ENCODE measurements around the gene IQCH. TPM values are rescaled to one million over a fixed set of nuclear protein-coding genes. Genes with fewer than 3 reads are reported as not detected.
A peak's percentile ranks its signal among the peaks of the same experiment; 100 is the strongest.
"Not testable (repeated sequence)": the region's sequence is repeated elsewhere in the genome, so short reads cannot be mapped to it uniquely, and the experiment has no call there.

Gene IQCH
- polyA plus RNA-seq, 1 donor = 0.53 TPM

DNA sequence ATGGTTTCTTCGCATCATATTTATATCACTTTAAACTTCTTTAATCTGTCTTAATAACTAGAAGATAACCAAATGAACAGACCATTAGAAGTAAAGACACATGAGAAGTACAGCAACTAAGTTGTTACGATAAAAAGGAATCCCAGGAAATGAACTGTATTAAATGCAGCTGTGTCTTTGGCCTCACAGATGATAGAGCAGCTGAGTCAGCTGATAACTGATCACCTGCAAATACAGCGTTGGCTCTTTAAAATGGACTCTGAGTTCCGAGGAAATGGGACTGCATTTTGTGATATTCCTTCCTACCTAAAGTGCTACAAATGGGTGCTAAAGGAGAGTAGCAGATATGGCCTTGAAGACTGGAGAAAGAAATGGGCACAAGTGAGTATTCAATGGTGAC, 145.3 kb downstream of the IQCH start:
- no peak for DNase-seq

DNA sequence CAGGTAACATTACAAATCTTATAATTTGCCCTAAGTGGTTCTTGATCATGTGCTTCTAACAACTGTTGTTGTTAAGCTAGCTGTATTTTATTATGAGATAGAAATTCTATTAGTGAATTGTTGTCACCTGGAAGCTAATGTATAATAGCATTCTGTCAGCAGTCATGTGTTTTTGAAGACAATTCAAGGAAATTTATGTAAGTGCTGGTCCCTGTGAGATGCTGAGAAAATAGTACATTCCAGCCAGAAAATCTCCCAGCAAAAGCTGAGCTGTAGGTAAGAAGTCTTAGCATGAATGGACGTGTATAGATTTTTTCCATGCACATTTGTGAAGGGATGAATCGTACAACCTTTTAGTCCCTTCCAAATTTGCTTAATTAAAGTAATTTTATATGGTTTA, 146.3 kb downstream of the IQCH start:
- no peak for DNase-seq

DNA sequence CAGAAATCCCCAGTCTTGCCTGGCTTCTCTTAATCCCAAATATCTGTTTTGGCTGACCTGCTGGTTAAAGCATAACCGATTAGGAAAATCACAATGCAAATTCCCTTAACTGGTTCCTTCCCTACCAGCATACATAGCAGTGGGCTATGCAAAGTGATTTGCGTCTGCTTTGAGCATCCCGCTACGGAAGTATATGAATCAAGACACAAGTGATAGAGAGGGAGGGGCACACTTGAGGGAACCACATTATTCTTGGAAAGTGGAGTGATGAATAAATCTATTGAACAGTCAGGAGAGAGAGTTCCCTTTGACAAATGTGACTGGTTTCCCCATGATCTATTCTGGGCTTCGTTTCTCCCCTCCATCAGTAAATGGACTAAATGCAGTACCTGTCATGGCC, 146.8 kb downstream of the IQCH start:
- DNase-seq = no peak

- DNase-seq = no peak
Measured at GRCh38 chr15:67403428-67404154, 149.0 kb downstream of the IQCH start.

DNA sequence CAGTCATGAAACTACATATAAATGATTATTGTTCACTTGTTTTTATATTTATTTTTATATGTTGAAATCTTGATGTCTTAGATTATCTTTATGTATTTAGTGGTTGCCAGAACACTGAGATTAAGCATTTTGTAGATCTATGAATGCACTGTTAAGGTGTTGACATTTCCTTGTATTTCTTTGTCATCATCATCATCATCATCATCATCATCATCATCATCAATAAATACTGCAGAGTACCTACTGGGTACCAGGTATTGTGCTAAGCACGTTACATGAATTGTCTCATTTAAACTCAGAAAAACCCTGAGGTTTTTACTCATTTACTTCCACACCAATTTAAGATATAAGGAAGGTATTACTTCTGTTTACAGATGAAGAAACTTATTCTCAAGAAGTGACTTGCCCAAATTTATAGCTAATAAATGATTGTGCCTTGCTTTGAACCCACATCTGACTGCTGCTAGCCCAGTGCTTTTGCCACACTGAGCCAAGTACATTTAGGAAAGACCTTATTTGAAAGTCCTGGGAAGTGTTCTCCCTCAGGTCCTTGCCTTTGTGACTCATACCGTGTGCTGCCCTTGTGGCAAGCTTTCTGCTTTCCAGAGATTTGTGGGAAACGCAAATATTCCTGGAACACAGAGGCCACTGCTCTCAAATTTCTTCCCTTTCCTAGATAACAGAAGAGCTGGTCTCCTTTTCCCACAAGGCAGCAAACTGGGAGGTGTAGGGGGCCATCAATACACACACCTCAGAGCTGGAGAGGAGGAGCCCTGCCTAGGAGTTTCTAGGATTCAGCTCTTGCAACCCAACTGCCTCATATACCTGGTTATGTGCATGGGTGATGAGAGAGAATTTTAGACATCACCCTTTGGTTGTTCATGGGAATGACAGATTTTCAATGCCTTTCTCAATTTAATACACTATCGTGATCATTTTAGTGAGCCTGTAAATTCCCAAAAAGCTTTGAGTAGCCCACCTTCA, 150.9 kb downstream of the IQCH start:
- no peak for DNase-seq

- DNase-seq = no peak
Measured at GRCh38 chr15:67406257-67406861, 151.8 kb downstream of the IQCH start.

DNA sequence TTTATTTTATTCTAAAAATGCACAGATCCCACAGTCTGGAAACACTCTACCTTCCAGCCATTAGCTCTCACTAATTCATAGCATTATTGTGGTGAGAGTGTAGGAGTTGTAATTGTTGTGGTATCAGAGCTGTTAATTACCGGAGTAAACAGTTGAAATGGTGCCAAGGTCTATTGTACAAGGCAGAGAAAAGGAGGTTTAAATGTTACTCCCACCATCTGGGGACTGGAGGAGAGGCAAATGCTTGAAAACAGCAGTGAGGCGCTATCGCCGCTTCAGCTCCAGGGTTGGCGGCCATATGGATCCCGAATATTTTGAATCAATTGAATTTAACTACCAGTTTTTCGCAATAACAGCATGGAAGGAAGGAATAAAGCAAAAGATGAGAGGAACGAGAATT, 153.2 kb downstream of the IQCH start:
- DNase-seq = no peak

DNA sequence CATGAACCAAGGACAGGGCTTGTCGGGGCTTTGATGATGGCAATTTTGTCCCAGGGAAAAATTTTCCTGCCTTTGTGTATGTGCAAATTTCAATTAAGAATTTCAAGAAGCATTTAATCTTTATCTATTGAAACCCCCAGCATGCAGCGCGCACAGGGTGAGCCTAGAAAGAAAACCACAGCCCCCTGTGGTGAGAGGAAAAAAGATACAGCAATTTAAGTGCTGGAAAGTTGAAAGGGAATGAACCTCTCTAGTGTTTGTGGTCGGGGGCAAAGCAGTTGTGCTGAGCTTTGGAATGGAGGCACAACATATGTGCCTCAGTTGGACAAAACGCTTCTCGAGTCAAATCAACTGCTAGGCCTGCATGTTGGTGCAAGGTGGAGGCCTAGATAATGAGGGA, 154.6 kb downstream of the IQCH start:
- no peak for DNase-seq

DNA sequence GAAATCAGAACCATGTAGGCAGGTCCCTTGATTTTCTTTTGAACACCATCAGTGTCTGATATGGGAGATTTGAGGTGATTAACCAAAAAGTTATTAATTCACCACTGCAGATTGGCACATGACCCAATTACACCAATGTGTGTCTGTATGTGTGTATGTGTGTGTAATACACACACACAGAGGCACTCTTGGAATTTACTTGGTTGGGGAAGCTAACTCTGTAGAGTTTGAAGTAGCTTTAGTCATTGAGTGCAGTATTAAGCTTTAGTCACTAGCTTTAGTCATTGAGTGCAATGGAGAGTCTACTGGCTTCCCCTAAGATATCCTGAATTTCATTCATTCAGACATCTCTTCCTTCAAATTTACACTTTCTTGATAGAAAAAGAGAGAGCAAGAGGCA, 156.9 kb downstream of the IQCH start:
- no peak for DNase-seq

DNA sequence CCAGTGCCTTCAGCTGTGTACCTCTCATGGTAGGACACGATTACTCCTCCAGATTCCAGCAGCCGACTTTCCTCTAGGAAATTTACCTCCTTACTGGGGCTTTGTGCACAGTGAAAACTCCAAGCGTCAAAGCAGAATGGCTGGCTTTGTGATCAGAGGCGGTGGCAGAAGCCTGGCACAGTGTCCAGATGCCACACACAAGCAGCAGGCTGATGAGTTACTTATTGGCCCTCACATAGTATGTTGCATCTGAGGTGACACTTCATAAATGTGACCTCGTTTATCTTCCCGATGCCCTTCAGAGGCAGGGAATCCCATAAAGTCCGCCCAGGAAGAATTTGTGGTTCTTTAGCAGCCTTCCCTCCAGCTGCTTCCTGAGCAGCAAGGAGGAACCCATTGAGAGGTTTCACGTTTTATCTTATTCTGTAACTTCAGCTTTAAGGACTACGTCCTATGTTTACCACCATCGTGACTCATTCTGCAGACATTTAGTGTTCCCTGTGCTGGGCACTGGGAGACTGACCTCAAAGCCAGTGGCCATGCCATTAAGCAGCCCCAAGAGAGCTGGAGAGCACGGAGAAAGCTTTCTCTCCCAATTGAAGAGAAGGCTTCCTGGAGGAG, 159.3 kb downstream of the IQCH start:
- DNase-seq = no peak

GRCh38 chr15:67415181-67415580, 160.6 kb downstream of the IQCH start:
- DNase-seq = no peak

DNA sequence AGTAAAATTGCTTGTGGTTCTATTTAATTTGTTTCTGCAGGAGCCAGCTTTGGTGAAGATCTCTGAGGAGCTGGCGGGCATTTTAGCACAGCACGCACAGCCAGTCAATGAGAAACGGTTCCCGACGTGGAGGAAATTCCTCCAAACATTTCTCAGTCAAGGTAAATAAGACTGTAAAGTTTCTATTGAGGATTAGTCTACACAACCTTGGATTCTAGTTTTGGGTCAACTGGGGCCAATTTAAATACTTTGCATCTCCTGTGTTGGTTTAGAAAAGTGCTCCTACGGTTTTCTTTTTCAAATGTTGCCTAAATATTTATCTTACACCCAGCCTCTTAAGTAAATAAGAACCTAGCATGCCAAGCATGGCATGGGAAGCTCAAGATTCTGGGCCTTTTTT, 162.3 kb downstream of the IQCH start:
- DNase-seq = no peak

GRCh38 chr15:67419705-67420104, 165.1 kb downstream of the IQCH start:
- DNase-seq = no peak

DNA sequence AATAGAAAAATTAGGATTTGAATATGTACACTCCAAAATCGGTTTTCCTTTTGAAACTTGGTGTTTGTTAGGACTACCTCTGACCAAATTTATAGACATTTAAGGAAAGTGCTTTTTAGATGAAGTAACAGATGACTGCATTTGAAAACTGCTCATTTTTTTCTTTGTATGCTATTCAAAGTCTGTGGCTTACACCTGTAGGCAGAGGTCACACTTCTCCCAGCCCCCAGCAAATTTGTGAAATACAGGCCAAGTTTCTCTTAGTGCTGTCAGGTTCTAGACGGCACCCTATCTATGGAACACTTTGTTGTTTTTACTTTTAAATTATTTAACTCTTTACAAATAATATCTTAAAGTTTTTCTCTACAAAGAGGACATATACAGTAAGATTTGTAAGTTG, 165.6 kb downstream of the IQCH start:
- no peak for DNase-seq

DNA sequence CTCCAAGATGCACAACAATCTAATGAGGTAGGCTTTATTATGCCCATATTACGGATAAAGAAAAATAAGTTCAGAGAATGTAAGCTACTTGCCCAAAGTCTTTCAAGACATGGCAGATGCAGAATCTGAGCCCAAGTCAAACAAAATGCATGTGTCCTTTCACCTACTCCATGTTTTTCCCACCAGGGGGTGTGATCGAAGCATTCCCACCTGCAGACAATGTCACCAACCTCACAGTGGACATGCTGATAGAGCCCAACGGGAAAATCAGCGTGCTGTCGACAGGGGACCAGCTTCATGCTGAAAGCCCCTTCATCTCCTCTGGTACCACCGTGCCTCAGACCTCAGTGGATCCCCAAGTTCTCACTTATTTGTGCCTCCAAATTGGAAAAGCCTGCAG, 166.5 kb downstream of the IQCH start:
- no peak for DNase-seq

- no peak for DNase-seq
Measured at GRCh38 chr15:67422296-67422695, 167.7 kb downstream of the IQCH start.

GRCh38 chr15:67433495-67434099, 179.0 kb downstream of the IQCH start:
- DNase-seq = peak; percentile 36

- not testable (repeated sequence) for DNase-seq
Measured at GRCh38 chr15:67436351-67437250, 182.0 kb downstream of the IQCH start.

GRCh38 chr15:67444100-67444499, 189.5 kb downstream of the IQCH start:
- DNase-seq = no peak

DNA sequence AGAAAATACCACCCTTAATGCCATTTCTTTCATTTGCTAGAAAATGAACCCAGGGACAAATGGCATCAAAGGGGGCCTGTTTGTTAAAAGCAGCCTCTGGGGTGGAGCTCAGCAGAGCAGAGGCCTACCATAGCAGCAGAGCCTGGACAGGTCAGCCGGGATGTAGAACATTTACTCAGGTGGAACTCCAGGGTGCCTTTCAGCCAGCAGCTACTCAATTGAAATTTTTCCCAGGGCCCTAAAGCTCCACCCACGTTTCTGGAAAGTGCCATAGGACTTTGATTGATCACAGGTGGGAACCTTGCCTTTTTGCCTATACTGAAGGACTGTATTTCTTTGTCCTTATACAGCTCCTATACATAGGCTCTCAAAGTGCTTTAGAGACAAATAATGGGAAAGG, 191.9 kb downstream of the IQCH start:
- DNase-seq = no peak

DNA sequence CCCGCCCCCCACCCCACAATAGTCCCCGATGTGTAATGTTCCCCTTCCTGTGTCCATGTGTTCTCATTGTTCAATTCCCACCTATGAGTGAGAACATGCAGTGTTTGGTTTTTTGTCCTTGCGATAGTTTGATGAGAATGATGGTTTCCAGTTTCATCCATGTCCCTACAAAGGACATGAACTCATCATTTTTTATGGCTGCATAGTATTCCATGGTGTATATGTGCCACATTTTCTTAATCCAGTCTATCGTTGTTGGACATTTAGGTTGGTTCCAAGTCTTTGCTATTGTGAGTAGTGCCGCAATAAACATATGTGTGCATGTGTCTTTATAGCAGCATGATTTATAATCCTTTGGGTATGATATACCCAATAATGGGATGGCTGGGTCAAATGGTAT, 193.8 kb downstream of the IQCH start:
- DNase-seq = not testable (repeated sequence)
